HG02588 (cell line): ENCODE results near the gene MANEAL.

Experiments used
- ATAC-seq: cut with Tn5 transposase; IDR thresholded peaks from one replicate; pipeline ENCODE4 v1.9.1; 2021; ENCODE audit warnings: mild to moderate bottlenecking, moderate library complexity; ENCODE audit not compliant: unreplicated experiment

Gene MANEAL

DNA sequence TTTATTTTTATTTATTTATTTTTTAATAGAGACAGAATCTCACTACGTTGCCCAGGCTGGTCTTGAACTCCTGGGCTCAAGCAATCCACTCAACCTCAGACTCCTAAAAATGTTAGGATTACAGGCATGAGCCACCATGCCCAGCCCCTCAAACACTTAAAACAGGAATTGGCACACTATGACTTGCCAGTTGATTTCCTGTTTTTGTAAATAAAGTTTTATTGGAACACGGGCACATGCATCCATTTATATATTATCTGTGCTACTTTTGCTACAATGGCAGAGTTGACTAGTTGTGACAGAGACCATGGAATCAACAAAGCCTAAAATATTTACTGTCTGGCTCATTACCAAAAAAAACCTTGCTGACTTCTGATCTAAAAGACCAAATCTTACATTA is 30.4 kb downstream of the MANEAL start:
- no peak for ATAC-seq

DNA sequence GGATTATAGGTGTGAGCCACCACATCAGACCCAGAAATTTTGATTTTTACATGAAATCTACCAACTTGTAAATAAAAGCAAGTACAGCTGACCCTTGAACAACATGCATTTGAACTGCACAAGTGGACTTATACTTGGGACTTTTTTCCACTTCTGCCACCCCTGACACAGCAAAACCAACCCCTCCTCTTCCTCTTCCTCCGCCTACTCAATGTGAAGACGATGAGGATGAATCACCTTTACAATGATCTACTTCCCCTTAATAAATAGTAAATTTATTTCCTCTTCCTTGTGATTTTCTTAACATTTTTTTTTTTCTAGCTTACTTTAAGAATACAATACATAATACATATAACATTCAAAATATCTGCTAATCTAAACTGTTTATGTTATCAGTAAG is 31.9 kb downstream of the MANEAL start:
- ATAC-seq, result no peak

DNA sequence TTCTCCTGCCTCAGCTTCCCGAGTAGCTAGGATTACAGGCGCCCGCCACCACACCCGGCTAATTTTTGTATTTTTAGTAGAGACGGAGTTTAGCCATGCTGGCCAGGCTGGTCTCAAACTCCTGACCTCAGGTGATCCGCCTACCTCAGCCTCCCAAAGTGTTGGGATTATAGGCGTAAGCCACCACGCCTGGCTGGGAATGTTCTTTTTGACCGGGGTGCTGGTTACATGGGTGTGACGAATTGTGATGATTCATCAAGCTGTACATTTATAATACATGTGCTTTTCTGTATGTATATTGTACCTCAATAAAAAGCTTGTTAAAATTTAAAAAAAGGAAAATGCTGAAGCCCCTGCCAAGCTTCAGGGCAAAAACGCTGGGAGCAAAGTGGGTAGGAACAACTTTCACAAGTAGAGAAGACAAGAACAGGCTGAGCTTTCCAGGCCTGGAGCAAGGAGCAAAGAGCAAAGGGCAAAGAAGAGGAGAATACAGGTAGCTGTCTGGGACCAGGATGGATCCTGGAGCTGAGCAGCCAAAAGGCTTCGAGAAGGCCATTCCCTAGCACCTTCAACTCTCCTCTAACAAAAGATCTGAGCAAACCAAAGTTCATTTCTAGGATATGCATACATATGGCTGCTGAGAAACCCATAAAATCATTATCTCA is 34.9 kb downstream of the MANEAL start:
- ATAC-seq, result no peak

DNA sequence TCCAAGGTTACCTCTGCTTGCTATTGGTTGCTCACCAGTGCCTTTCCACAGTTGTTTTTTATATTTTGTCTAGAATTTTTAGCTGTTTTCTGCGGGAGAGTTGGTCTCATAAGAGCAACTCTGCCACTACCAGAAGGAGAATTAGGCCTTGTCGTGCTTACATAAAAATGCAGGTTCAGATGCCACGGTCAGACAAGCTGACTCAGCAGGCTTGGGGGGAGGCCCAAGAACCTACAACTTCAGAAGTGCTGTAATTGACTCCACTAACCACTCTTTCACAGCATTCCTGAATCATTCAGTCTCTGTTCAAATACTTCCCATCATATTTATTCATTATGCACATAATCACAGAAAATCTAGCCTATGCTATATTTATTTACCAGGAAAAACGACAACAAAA is 37.5 kb downstream of the MANEAL start:
- ATAC-seq, result no peak

- ATAC-seq, result no peak
Observed at GRCh38 chr1:37831809-37832208, 38.2 kb downstream of the MANEAL start.

DNA sequence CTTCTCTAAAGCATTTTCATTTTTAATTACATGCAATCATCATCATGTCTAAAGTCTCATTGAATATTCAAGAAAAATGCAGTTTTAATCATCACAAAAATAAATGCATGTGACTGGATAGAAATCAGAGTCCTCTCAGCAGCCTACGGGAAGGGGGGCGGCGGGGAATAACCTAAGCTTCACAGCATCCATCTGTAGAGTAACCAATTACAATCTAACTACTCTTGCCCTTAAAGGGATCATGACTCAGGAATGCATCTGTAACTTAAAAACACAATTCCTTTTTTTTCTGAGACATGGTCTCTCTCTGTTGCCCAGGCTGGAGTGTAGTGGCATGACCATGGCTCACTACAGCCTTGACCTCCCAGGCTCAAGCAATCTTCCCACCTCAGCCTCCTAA is 43.1 kb downstream of the MANEAL start:
- ATAC-seq, result no peak

- ATAC-seq, result no peak
Observed at GRCh38 chr1:37839676-37840075, 46.0 kb downstream of the MANEAL start.

DNA sequence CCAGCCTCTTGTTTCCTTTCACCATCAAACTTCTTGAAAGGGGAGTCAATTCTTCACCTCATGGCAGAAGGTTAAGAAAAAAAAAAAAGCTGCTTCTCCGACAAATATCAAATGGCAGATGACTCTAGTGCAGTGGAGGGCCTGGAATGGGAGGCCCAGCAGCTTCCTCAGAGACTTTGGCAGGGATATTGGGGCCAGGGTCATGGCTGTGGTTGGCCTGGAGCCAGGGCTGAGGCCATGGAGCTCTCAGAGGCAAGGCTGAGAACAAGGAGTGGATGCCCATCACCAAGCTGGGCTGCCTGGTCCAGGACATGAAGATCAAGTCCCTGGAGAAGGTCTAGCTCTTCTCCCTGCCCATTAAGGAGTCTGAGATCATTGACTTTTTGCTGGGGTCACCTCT is 47.1 kb downstream of the MANEAL start:
- ATAC-seq, result no peak

DNA sequence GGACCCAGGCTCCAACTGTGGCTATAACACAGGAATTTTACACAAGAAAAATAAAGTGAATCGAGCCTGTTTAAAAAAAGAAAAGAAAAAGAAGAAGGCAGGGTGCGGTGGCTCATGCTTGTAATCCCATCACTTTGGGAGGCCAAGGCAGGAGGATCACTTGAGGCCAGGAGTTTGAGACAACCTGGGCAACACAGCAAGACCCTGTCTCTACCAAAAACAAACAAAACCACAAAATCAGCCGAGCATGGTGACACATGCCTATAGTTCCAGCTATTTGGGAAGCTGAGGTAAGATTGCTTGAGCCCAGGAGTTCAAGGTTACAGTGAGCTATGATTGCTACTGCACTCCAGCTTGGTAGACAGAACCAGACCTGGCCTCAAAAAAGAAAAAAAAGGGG is 48.0 kb downstream of the MANEAL start:
- ATAC-seq, result no peak

GRCh38 chr1:37844536-37844935 is 50.9 kb downstream of the MANEAL start:
- ATAC-seq, result no peak

DNA sequence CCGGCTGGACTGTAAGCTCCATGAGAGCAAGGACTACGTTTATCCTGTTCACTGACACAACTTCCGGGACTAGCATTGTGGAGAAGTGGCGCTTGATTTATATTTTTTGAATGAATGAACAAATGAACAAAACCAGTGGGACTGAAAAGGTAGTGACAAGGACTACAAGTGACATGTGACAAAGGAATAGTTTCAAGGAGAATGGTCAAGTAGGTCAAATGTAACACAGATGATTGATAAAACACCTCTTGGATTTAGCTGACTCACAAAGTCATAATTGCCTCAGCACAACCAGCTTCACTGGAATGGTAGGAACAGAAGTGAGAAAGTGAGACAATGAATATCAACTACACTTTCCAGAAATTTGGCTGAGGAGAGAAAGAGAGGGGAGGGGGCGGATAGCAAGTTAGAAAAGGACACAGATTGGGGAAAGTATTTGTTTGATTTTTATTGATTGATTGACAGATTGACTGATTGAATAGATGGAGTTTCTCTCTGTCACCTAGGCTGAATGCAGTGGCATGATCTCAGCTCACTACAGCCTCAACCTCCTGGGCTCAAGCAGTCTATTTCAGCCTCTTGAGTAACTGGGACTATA is 51.5 kb downstream of the MANEAL start:
- ATAC-seq, result no peak

GRCh38 chr1:37845786-37846185 is 52.1 kb downstream of the MANEAL start:
- ATAC-seq, result no peak

- no peak for ATAC-seq
Observed at GRCh38 chr1:37846647-37847339, 53.1 kb downstream of the MANEAL start.

DNA sequence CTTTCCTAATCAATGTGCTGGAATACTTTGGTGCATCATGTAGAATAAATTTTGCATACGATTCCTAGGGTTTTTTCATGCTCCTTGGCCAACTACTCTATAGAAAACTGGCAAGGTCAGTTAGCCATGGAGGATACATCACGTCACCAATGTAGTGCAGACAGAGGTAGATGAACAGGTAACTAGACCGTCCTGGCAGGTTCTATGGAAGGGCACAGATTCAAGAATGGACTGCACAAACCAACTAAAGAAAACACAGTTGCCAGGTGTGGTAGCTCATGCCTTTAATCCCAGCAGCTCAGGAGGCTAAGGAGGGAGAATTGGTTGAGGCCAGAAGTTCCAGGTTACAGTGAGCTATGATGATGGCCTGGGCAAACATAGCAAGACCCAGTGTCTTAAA is 55.8 kb downstream of the MANEAL start:
- ATAC-seq, result no peak

GRCh38 chr1:37850352-37850955 is 56.8 kb downstream of the MANEAL start:
- no peak for ATAC-seq
